ENCODE results near the gene SCG2.
"Not testable (repeated sequence)": the region's sequence is repeated elsewhere in the genome, so short reads cannot be mapped to it uniquely, and the experiment has no call there.

SCG2 gene

GRCh38 chr2:223594259-223594658 lies 7.9 kb downstream of the SCG2 start:
- no peak overlapping the region for H3K27ac ChIP-seq (ENCODE audit: low read length)
- H3K4me1 ChIP-seq (ENCODE audit: control insufficient read depth, insufficient read depth, low read length): no peaks in the 10 kb centered on the region
- H3K9me3 ChIP-seq (ENCODE audit: control insufficient read depth in 2 of 2, low read length in 2 of 2): no peaks in the 10 kb centered on the region
- H3K4me3 ChIP-seq (ENCODE audit: low read length in 2 of 2): no peak overlapping the region
- H3K27me3 ChIP-seq (ENCODE audit: control insufficient read depth in 1 of 2, insufficient read depth in 2 of 2, low read length in 2 of 2): no peaks in the 10 kb centered on the region
- H3K9ac ChIP-seq (ENCODE audit: low read length in 2 of 2): no peak overlapping the region
- H3K36me3 ChIP-seq (ENCODE audit: control insufficient read depth in 2 of 2, insufficient read depth in 2 of 2, low read length in 2 of 2): no peaks in the 10 kb centered on the region

DNA sequence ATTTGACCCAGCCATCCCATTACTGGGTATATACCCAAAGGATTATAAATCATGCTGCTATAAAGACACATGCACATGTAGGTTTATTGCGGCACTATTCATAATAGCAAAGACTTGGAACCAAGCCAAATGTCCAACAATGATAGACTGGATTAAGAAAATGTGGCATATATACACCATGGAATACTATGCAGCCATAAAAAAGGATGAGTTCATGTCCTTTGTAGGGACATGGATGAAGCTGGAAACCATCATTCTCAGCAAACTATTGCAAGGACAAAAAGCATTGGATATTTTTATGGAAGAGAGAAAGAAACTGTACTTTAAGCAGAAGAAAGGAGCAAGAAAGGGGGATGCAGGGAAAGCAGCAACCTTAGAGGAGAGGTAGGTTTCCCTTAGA lies 9.5 kb downstream of the SCG2 start:
- not testable (repeated sequence) for H3K27ac ChIP-seq (ENCODE audit: low read length); H3K4me3 ChIP-seq (ENCODE audit: low read length in 2 of 2); H3K36me3 ChIP-seq (ENCODE audit: control insufficient read depth in 2 of 2, insufficient read depth in 2 of 2, low read length in 2 of 2); H3K9ac ChIP-seq (ENCODE audit: low read length in 2 of 2); H3K27me3 ChIP-seq (ENCODE audit: control insufficient read depth in 1 of 2, insufficient read depth in 2 of 2, low read length in 2 of 2); H3K9me3 ChIP-seq (ENCODE audit: control insufficient read depth in 2 of 2, low read length in 2 of 2); H3K4me1 ChIP-seq (ENCODE audit: control insufficient read depth, insufficient read depth, low read length)

DNA sequence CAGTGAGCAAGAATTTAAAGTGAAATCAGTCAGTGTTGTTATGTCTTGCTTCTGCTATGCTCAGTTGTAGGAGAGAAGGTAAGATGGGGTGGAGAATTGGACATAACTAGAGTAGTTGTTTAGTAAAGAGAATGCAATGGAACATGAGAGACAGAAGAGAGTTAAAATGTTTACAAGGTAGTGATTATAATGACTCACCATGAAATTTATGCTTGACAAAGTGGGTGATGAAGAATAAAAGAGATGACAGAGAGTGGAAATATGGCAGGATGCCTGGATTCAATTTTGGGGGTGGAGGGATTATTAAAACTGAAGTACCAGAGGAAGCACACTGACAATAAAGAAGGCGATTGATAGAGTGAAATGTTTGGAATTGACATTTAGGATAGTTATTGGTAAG lies 10.6 kb downstream of the SCG2 start:
- Histone ChIP-seq H3K36me3 (ENCODE audit: control insufficient read depth in 2 of 2, insufficient read depth in 2 of 2, low read length in 2 of 2) (no peaks in the 10 kb centered on the region), H3K27ac (ENCODE audit: low read length) (no peak overlapping the region), H3K4me1 (ENCODE audit: control insufficient read depth, insufficient read depth, low read length) (no peaks in the 10 kb centered on the region), H3K4me3 (ENCODE audit: low read length in 2 of 2) (no peak overlapping the region), H3K9me3 (ENCODE audit: control insufficient read depth in 2 of 2, low read length in 2 of 2) (no peaks in the 10 kb centered on the region), H3K9ac (ENCODE audit: low read length in 2 of 2) (no peak overlapping the region), H3K27me3 (ENCODE audit: control insufficient read depth in 1 of 2, insufficient read depth in 2 of 2, low read length in 2 of 2) (no peaks in the 10 kb centered on the region)

GRCh38 chr2:223590964-223591363 lies 11.2 kb downstream of the SCG2 start:
- Histone ChIP-seq H3K4me1 (ENCODE audit: control insufficient read depth, insufficient read depth, low read length) (no peaks in the 10 kb centered on the region), H3K9ac (ENCODE audit: low read length in 2 of 2) (no peak overlapping the region), H3K36me3 (ENCODE audit: control insufficient read depth in 2 of 2, insufficient read depth in 2 of 2, low read length in 2 of 2) (no peaks in the 10 kb centered on the region), H3K27ac (ENCODE audit: low read length) (no peak overlapping the region), H3K4me3 (ENCODE audit: low read length in 2 of 2) (no peak overlapping the region), H3K27me3 (ENCODE audit: control insufficient read depth in 1 of 2, insufficient read depth in 2 of 2, low read length in 2 of 2) (no peaks in the 10 kb centered on the region), H3K9me3 (ENCODE audit: control insufficient read depth in 2 of 2, low read length in 2 of 2) (no peaks in the 10 kb centered on the region)

DNA sequence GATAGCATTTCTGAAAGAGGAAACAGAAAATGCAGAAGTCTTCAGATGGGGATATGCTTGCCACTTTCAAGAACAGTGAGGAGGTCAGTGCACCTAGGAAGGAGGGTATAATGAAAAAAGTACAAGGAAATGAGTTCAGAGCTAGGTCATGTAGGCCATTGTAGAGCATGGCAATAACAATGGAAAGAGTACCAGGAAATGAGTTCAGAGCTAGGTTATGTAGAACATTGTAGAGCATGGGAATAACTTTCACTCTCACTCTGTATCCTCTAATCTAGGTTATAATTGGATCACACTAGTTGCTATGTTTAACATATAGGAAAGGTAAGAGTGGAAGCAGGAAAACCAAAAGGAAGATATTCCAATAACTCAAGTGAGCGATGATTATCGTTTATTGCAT lies 12.3 kb downstream of the SCG2 start:
- Histone ChIP-seq H3K27me3 (ENCODE audit: control insufficient read depth in 1 of 2, insufficient read depth in 2 of 2, low read length in 2 of 2) (no peaks in the 10 kb centered on the region), H3K4me3 (ENCODE audit: low read length in 2 of 2) (no peak overlapping the region), H3K27ac (ENCODE audit: low read length) (no peak overlapping the region), H3K4me1 (ENCODE audit: control insufficient read depth, insufficient read depth, low read length) (no peaks in the 10 kb centered on the region), H3K9me3 (ENCODE audit: control insufficient read depth in 2 of 2, low read length in 2 of 2) (no peaks in the 10 kb centered on the region), H3K36me3 (ENCODE audit: control insufficient read depth in 2 of 2, insufficient read depth in 2 of 2, low read length in 2 of 2) (no peaks in the 10 kb centered on the region), H3K9ac (ENCODE audit: low read length in 2 of 2) (no peak overlapping the region)

- Histone ChIP-seq H3K27me3 (ENCODE audit: control insufficient read depth in 1 of 2, insufficient read depth in 2 of 2, low read length in 2 of 2) (no peaks in the 10 kb centered on the region), H3K9ac (ENCODE audit: low read length in 2 of 2) (no peak overlapping the region), H3K4me3 (ENCODE audit: low read length in 2 of 2) (no peak overlapping the region), H3K27ac (ENCODE audit: low read length) (no peak overlapping the region), H3K36me3 (ENCODE audit: control insufficient read depth in 2 of 2, insufficient read depth in 2 of 2, low read length in 2 of 2) (no peaks in the 10 kb centered on the region), H3K4me1 (ENCODE audit: control insufficient read depth, insufficient read depth, low read length) (no peaks in the 10 kb centered on the region), H3K9me3 (ENCODE audit: control insufficient read depth in 2 of 2, low read length in 2 of 2) (no peaks in the 10 kb centered on the region)
Measured at GRCh38 chr2:223588251-223588650, 13.9 kb downstream of the SCG2 start.

- Histone ChIP-seq H3K9ac (ENCODE audit: low read length in 2 of 2) (no peak overlapping the region), H3K9me3 (ENCODE audit: control insufficient read depth in 2 of 2, low read length in 2 of 2) (no peaks in the 10 kb centered on the region), H3K36me3 (ENCODE audit: control insufficient read depth in 2 of 2, insufficient read depth in 2 of 2, low read length in 2 of 2) (no peaks in the 10 kb centered on the region), H3K4me1 (ENCODE audit: control insufficient read depth, insufficient read depth, low read length) (no peaks in the 10 kb centered on the region), H3K27ac (ENCODE audit: low read length) (no peak overlapping the region), H3K4me3 (ENCODE audit: low read length in 2 of 2) (no peak overlapping the region), H3K27me3 (ENCODE audit: control insufficient read depth in 1 of 2, insufficient read depth in 2 of 2, low read length in 2 of 2) (no peaks in the 10 kb centered on the region)
Measured at GRCh38 chr2:223587301-223587700, 14.9 kb downstream of the SCG2 start.

GRCh38 chr2:223586261-223586660 lies 15.9 kb downstream of the SCG2 start:
- no peak overlapping the region for H3K27ac ChIP-seq (ENCODE audit: low read length)
- H3K36me3 ChIP-seq (ENCODE audit: control insufficient read depth in 2 of 2, insufficient read depth in 2 of 2, low read length in 2 of 2): no peaks in the 10 kb centered on the region
- H3K9ac ChIP-seq (ENCODE audit: low read length in 2 of 2): no peak overlapping the region
- no peaks in the 10 kb centered on the region for H3K4me1 ChIP-seq (ENCODE audit: control insufficient read depth, insufficient read depth, low read length)
- H3K4me3 ChIP-seq (ENCODE audit: low read length in 2 of 2): no peak overlapping the region
- no peaks in the 10 kb centered on the region for H3K9me3 ChIP-seq (ENCODE audit: control insufficient read depth in 2 of 2, low read length in 2 of 2)
- no peaks in the 10 kb centered on the region for H3K27me3 ChIP-seq (ENCODE audit: control insufficient read depth in 1 of 2, insufficient read depth in 2 of 2, low read length in 2 of 2)

DNA sequence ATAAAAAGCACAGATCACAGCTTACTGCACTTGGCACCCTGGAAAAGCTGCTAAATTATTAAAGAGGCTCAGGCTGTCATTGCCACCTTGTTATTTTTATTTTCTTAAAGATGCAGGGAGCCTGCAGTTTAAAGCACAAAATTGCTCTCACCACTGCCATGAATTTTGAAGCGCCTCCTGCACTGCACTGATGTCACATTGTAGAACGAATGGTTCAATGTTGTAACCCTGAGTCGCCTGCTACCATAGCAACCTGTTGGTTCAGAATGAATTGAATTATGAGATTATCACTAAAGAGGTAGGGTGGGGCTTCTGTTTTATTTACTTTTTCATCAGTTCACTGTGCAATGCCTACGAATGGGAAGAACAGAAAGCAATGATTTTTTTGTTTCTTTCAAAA lies 16.5 kb downstream of the SCG2 start:
- no peak overlapping the region for H3K27ac ChIP-seq (ENCODE audit: low read length)
- no peaks in the 10 kb centered on the region for H3K9me3 ChIP-seq (ENCODE audit: control insufficient read depth in 2 of 2, low read length in 2 of 2)
- H3K4me1 ChIP-seq (ENCODE audit: control insufficient read depth, insufficient read depth, low read length): no peaks in the 10 kb centered on the region
- no peaks in the 10 kb centered on the region for H3K36me3 ChIP-seq (ENCODE audit: control insufficient read depth in 2 of 2, insufficient read depth in 2 of 2, low read length in 2 of 2)
- H3K9ac ChIP-seq (ENCODE audit: low read length in 2 of 2): no peak overlapping the region
- no peaks in the 10 kb centered on the region for H3K27me3 ChIP-seq (ENCODE audit: control insufficient read depth in 1 of 2, insufficient read depth in 2 of 2, low read length in 2 of 2)
- no peak overlapping the region for H3K4me3 ChIP-seq (ENCODE audit: low read length in 2 of 2)

DNA sequence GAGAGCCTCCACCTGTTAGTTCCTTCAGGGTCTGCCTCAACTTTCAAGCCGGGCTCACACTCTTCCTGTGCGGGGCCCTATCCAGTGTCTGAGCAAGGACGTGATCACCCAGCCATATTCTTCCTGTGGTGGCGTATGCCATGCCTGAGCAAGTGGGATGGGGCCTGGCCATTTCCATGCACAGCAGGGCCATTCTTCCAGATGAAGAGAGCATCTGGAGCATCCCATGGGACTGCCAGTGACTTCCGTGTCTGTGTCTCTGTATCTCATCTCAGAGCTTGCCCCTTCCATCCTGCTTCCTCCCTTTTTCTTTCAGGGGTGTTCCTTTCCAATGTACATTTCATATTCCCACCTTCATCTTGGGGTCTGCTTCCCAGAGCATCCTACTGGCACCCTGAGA lies 20.2 kb downstream of the SCG2 start:
- H3K27ac ChIP-seq (ENCODE audit: low read length): no peak overlapping the region
- H3K9me3 ChIP-seq (ENCODE audit: control insufficient read depth in 2 of 2, low read length in 2 of 2): no peaks in the 10 kb centered on the region
- no peaks in the 10 kb centered on the region for H3K4me1 ChIP-seq (ENCODE audit: control insufficient read depth, insufficient read depth, low read length)
- no peaks in the 10 kb centered on the region for H3K36me3 ChIP-seq (ENCODE audit: control insufficient read depth in 2 of 2, insufficient read depth in 2 of 2, low read length in 2 of 2)
- no peaks in the 10 kb centered on the region for H3K27me3 ChIP-seq (ENCODE audit: control insufficient read depth in 1 of 2, insufficient read depth in 2 of 2, low read length in 2 of 2)
- H3K9ac ChIP-seq (ENCODE audit: low read length in 2 of 2): no peak overlapping the region
- H3K4me3 ChIP-seq (ENCODE audit: low read length in 2 of 2): no peak overlapping the region

- peak overlapping the region; percentile 8 to 40 for H3K4me3 ChIP-seq (ENCODE audit: low read length in 2 of 2)
- no peaks in the 10 kb centered on the region for H3K9me3 ChIP-seq (ENCODE audit: control insufficient read depth in 2 of 2, low read length in 2 of 2)
- H3K9ac ChIP-seq (ENCODE audit: low read length in 2 of 2): no peak overlapping the region
- H3K4me1 ChIP-seq (ENCODE audit: control insufficient read depth, insufficient read depth, low read length): no peaks in the 10 kb centered on the region
- no peak overlapping the region for H3K27ac ChIP-seq (ENCODE audit: low read length)
- H3K36me3 ChIP-seq (ENCODE audit: control insufficient read depth in 2 of 2, insufficient read depth in 2 of 2, low read length in 2 of 2): no peaks in the 10 kb centered on the region
- H3K27me3 ChIP-seq (ENCODE audit: control insufficient read depth in 1 of 2, insufficient read depth in 2 of 2, low read length in 2 of 2): no peaks in the 10 kb centered on the region
Measured at GRCh38 chr2:223580951-223581350, 21.2 kb downstream of the SCG2 start.

GRCh38 chr2:223578846-223579245 lies 23.3 kb downstream of the SCG2 start:
- Histone ChIP-seq H3K9me3 (ENCODE audit: control insufficient read depth in 2 of 2, low read length in 2 of 2) (no peaks in the 10 kb centered on the region), H3K36me3 (ENCODE audit: control insufficient read depth in 2 of 2, insufficient read depth in 2 of 2, low read length in 2 of 2) (no peaks in the 10 kb centered on the region), H3K4me1 (ENCODE audit: control insufficient read depth, insufficient read depth, low read length) (no peaks in the 10 kb centered on the region), H3K27me3 (ENCODE audit: control insufficient read depth in 1 of 2, insufficient read depth in 2 of 2, low read length in 2 of 2) (no peaks in the 10 kb centered on the region), H3K27ac (ENCODE audit: low read length) (no peak overlapping the region), H3K9ac (ENCODE audit: low read length in 2 of 2) (no peak overlapping the region), H3K4me3 (ENCODE audit: low read length in 2 of 2) (no peak overlapping the region)
